ENCODE measurements around the gene ADGRG7. TPM values are rescaled to one million over a fixed set of nuclear protein-coding genes. Genes with fewer than 3 reads are reported as not detected.

The ADGRG7 gene
- total RNA-seq, 2 experiments from 2014 or later: not detected

- Histone ChIP-seq H3K27ac (ENCODE audit: low read depth, low read length, poor library complexity, severe bottlenecking) (no peak overlapping the region), H3K9me2 (ENCODE audit: insufficient read depth, low read length) (no peaks in the 10 kb centered on the region), H3K36me3 (ENCODE audit: insufficient read depth, low read length) (no peaks in the 10 kb centered on the region), H3K79me2 (ENCODE audit: insufficient read depth, low read depth, low read length) (no peaks in the 10 kb centered on the region), H3K4me3 (ENCODE audit: low read depth, low read length, poor library complexity, severe bottlenecking) (no peak overlapping the region), H2AFZ (ENCODE audit: low read length) (no peak overlapping the region), H4K20me1 (ENCODE audit: insufficient read depth, low read length) (no peaks in the 10 kb centered on the region), H3K4me2 (ENCODE audit: low read length) (no peak overlapping the region), H3K9me3 (ENCODE audit: low read length) (no peaks in the 10 kb centered on the region), H3K4me1 (ENCODE audit: insufficient read depth, low read length, poor library complexity, severe bottlenecking) (no peaks in the 10 kb centered on the region)
- CTCF ChIA-PET (ENCODE audit: unreplicated experiment): no interaction called here
- DNase-seq (ENCODE audit: low spot score): no peak
- no TSS peak for BruUV-seq (replicated peaks)
- intact Hi-C loops (cut with micrococcal nuclease; ENCODE audit: unreplicated experiment): no loop called here
- POLR2A ChIA-PET: interaction anchor here (0.6 kb wide), 2 partner anchors 82 to 456 kb away, joined by 3 read pairs; no protein-coding TSS in a partner anchor
- no peak for TF ChIP-seq CTCF (conservative IDR thresholded peaks at IDR 0.05; ENCODE audit: low read length)
- TF ChIP-seq EZH2phosphoT487 (IDR thresholded peaks at IDR 0.05; ENCODE audit: borderline replicate concordance, low read depth, low read length): no peak
Measured at GRCh38 chr3:100635273-100635701, 25.9 kb downstream of the ADGRG7 start.

- BruUV-seq (replicated peaks): no TSS peak
- intact Hi-C loops (cut with micrococcal nuclease; ENCODE audit: unreplicated experiment): no loop called here
- CTCF ChIA-PET (ENCODE audit: unreplicated experiment): interaction anchor here (0.6 kb wide), 1 partner anchor 142 kb away, joined by 3 read pairs; no protein-coding TSS in a partner anchor
- no peaks in the 10 kb centered on the region for H3K9me2 ChIP-seq (ENCODE audit: insufficient read depth, low read length)
- no peak overlapping the region for H3K4me2 ChIP-seq (ENCODE audit: low read length)
- no peak overlapping the region for H3K27ac ChIP-seq (ENCODE audit: low read depth, low read length, poor library complexity, severe bottlenecking)
- H2AFZ ChIP-seq (ENCODE audit: low read length): no peak overlapping the region
- H3K79me2 ChIP-seq (ENCODE audit: insufficient read depth, low read depth, low read length): no peaks in the 10 kb centered on the region
- TF ChIP-seq EZH2phosphoT487 (IDR thresholded peaks at IDR 0.05; ENCODE audit: borderline replicate concordance, low read depth, low read length): no peak
- no peak for TF ChIP-seq CTCF (conservative IDR thresholded peaks at IDR 0.05; ENCODE audit: low read length)
- no peaks in the 10 kb centered on the region for H3K4me1 ChIP-seq (ENCODE audit: insufficient read depth, low read length, poor library complexity, severe bottlenecking)
- no peaks in the 10 kb centered on the region for H3K36me3 ChIP-seq (ENCODE audit: insufficient read depth, low read length)
- DNase-seq (ENCODE audit: low spot score): no peak
- no peak overlapping the region for H3K4me3 ChIP-seq (ENCODE audit: low read depth, low read length, poor library complexity, severe bottlenecking)
- no peaks in the 10 kb centered on the region for H4K20me1 ChIP-seq (ENCODE audit: insufficient read depth, low read length)
- H3K9me3 ChIP-seq (ENCODE audit: low read length): no peaks in the 10 kb centered on the region
- POLR2A ChIA-PET: no interaction called here
Measured at GRCh38 chr3:100637197-100637631, 27.8 kb downstream of the ADGRG7 start.

- H3K79me2 ChIP-seq (ENCODE audit: insufficient read depth, low read depth, low read length): no peaks in the 10 kb centered on the region
- no peak overlapping the region for H3K4me3 ChIP-seq (ENCODE audit: low read depth, low read length, poor library complexity, severe bottlenecking)
- ChIA-PET CTCF (ENCODE audit: unreplicated experiment) (no interaction called here), POLR2A (no interaction called here)
- no peak for DNase-seq (ENCODE audit: low spot score)
- H2AFZ ChIP-seq (ENCODE audit: low read length): no peak overlapping the region
- no peaks in the 10 kb centered on the region for H3K36me3 ChIP-seq (ENCODE audit: insufficient read depth, low read length)
- H3K27ac ChIP-seq (ENCODE audit: low read depth, low read length, poor library complexity, severe bottlenecking): no peak overlapping the region
- H3K9me2 ChIP-seq (ENCODE audit: insufficient read depth, low read length): no peaks in the 10 kb centered on the region
- no peak overlapping the region for H3K4me2 ChIP-seq (ENCODE audit: low read length)
- intact Hi-C loops (cut with micrococcal nuclease; ENCODE audit: unreplicated experiment): no loop called here
- BruUV-seq (replicated peaks): no TSS peak
- H4K20me1 ChIP-seq (ENCODE audit: insufficient read depth, low read length): no peaks in the 10 kb centered on the region
- no peaks in the 10 kb centered on the region for H3K9me3 ChIP-seq (ENCODE audit: low read length)
- TF ChIP-seq EZH2phosphoT487 (IDR thresholded peaks at IDR 0.05; ENCODE audit: borderline replicate concordance, low read depth, low read length) (no peak), CTCF (conservative IDR thresholded peaks at IDR 0.05; ENCODE audit: low read length) (no peak)
- no peaks in the 10 kb centered on the region for H3K4me1 ChIP-seq (ENCODE audit: insufficient read depth, low read length, poor library complexity, severe bottlenecking)
Measured at GRCh38 chr3:100640633-100641032, 31.2 kb downstream of the ADGRG7 start.

Measured in OCI-LY7 (cell line).